Activated B cell treated with CpG ODN at 0.5 μM for 24 hours (primary cell): Measurements from ENCODE around the gene FLYWCH1. TPM values are rescaled to one million over a fixed set of nuclear protein-coding genes. Genes with fewer than 3 reads are reported as not detected.

ENCODE experiments used
- ATAC-seq: fragments of 200-7000 bp; cut with Tn5 transposase; one replicate; pipeline ENCODE4 v1.10.0; 2021; ENCODE audit warnings: low read depth, mild to moderate bottlenecking, moderate library complexity
- CTCF ChIA-PET: fragments of 350-600 bp; sonication (Branson Sonifier 250); formaldehyde crosslinking; loops from one replicate; lab custom pipeline; 2021; ENCODE audit warnings: antibody characterized with exemption; lab: Charles Lee
- POLR2A ChIA-PET: fragments of 350-600 bp; sonication (Branson Sonifier 250); formaldehyde crosslinking; loops from one replicate; lab custom pipeline; 2021; ENCODE audit warnings: antibody characterized with exemption; lab: Charles Lee
- DNase-seq: peaks from one replicate; pipeline ENCODE4 v3.0.0; 2022
- H3K27ac Mint-ChIP-seq: one replicate; pipeline ENCODE4 v1.8.0; 2020; ENCODE audit warnings: mixed read lengths
- H3K27me3 Mint-ChIP-seq: one replicate; pipeline ENCODE4 v1.8.0; 2021; ENCODE audit warnings: mixed read lengths
- H3K36me3 Mint-ChIP-seq: one replicate; pipeline ENCODE4 v1.8.0; 2021; ENCODE audit warnings: low read depth, mixed read lengths
- H3K4me1 Mint-ChIP-seq: one replicate; pipeline ENCODE4 v1.8.0; 2021; ENCODE audit warnings: mixed read lengths
- H3K4me3 Mint-ChIP-seq: one replicate; pipeline ENCODE4 v1.8.0; 2020; ENCODE audit warnings: mild to moderate bottlenecking, mixed read lengths
- H3K9me3 Mint-ChIP-seq: one replicate; pipeline ENCODE4 v1.8.0; 2020; ENCODE audit warnings: mixed read lengths
- CTCF ChIP-seq: fragments of 200-600 bp; IDR thresholded peaks from one replicate; pipeline ENCODE4 v1.8.0; 2022; ENCODE audit warnings: antibody characterized with exemption, mild to moderate bottlenecking
- intact Hi-C: fragments of 100-400 bp; cut with micrococcal nuclease; formaldehyde crosslinking; loops from one replicate; pipeline ENCODE4 v1.15.1; 2024
- total RNA-seq: library from RNA; stranded (reverse); gene quantifications from 2 replicates; pipeline ENCODE4 v1.2.3, GENCODE V29; 2022

The FLYWCH1 gene
- 53.5 and 59.9 TPM in 2 replicates for total RNA-seq

- H3K36me3 Mint-ChIP-seq = peaks cover 15% of the 10 kb centered on the region
- peak within 1 kb of the TSS; percentile 93 for H3K4me3 Mint-ChIP-seq
- DNase-seq = peak; percentile 96
- no peaks in the 10 kb centered on the region for H3K27me3 Mint-ChIP-seq
- no peaks in the 10 kb centered on the region for H3K9me3 Mint-ChIP-seq
- CTCF ChIA-PET = interaction anchor here (1.0 to 3.9 kb wide), 6 partner anchors 7 to 43 kb away, joined by 3 to 15 read pairs (median 8); partner anchors contain the start of gene FLYWCH2
- H3K27ac Mint-ChIP-seq = peak within 1 kb of the TSS; percentile 82
- intact Hi-C loops = loop anchor here (1.0 to 10.0 kb wide), 4 partner anchors 7 to 239 kb away; partner anchors contain the start of gene SRRM2
- ATAC-seq = peak; percentile 97
- POLR2A ChIA-PET = interaction anchor here (0.6 to 3.3 kb wide), 13 partner anchors 10 to 374 kb away, joined by 3 to 30 read pairs (median 6); partner anchors contain the start of genes FLYWCH2, KCTD5, PDPK1 and SRRM2
- H3K4me1 Mint-ChIP-seq = peaks cover 26% of the 10 kb centered on the region
- TF ChIP-seq CTCF = no peak
These were observed at the start of gene FLYWCH1 for GRCh38 chr16:2911638-2912329. TSS of gene FLYWCH1 (plus strand) at chr16:2911931. CDS start at chr16:2929686, 17,755 bp downstream.

- no peak overlapping the region for H3K27ac Mint-ChIP-seq
- H3K27me3 Mint-ChIP-seq = peaks cover 17% of the 10 kb centered on the region
- H3K36me3 Mint-ChIP-seq = peaks cover 2% of the 10 kb centered on the region
- TF ChIP-seq CTCF = no peak
- peaks cover 7% of the 10 kb centered on the region for H3K4me1 Mint-ChIP-seq
- ChIA-PET CTCF (no interaction called here), POLR2A (interaction anchor here (0.5 to 1.4 kb wide), 2 partner anchors 17 to 937 kb away, joined by 4 to 5 read pairs; partner anchors contain the start of gene FLYWCH2)
- no peaks in the 10 kb centered on the region for H3K9me3 Mint-ChIP-seq
- no peak overlapping the region for H3K4me3 Mint-ChIP-seq
- DNase-seq (no peak), ATAC-seq (no peak)
- intact Hi-C loops = loop anchor here (5.0 kb wide), 1 partner anchor 88 kb away; the partner anchor contains the start of gene ELOB
These were observed 46.1 kb upstream of the FLYWCH1 start for GRCh38 chr16:2865651-2866050.

GRCh38 chr16:2866431-2866830, 45.3 kb upstream of the FLYWCH1 start:
- POLR2A ChIA-PET = no interaction called here

GRCh38 chr16:2867661-2867986, 44.1 kb upstream of the FLYWCH1 start:
- ChIA-PET CTCF (interaction anchor here (0.8 to 3.0 kb wide), 11 partner anchors 13 to 194 kb away, joined by 3 to 15 read pairs (median 6); partner anchors contain the start of genes FLYWCH1, FLYWCH2 and KCTD5), POLR2A (interaction anchor here (0.7 to 1.8 kb wide), 12 partner anchors 11 to 908 kb away, joined by 3 to 30 read pairs (median 5); partner anchors contain the start of genes ELOB, FLYWCH1, FLYWCH2 and KCTD5)
- Mint-ChIP-seq H3K27ac (peak overlapping the region; percentile 92), H3K4me1 (peaks cover 7% of the 10 kb centered on the region), H3K27me3 (peaks cover 11% of the 10 kb centered on the region), H3K4me3 (peak overlapping the region; percentile 93), H3K36me3 (peaks cover 2% of the 10 kb centered on the region), H3K9me3 (no peaks in the 10 kb centered on the region)
- intact Hi-C loops = loop anchor here (5.0 kb wide), 1 partner anchor 90 kb away; the partner anchor contains the start of gene ELOB
- no peak for ATAC-seq
- no peak for TF ChIP-seq CTCF
- no peak for DNase-seq

More at GRCh38 chr16:2866431-2866830, 45.3 kb upstream of the FLYWCH1 start:
- Mint-ChIP-seq H3K4me1 (peaks cover 7% of the 10 kb centered on the region), H3K27ac (no peak overlapping the region), H3K27me3 (peaks cover 12% of the 10 kb centered on the region), H3K36me3 (peaks cover 2% of the 10 kb centered on the region), H3K4me3 (no peak overlapping the region), H3K9me3 (no peaks in the 10 kb centered on the region)
- DNase-seq (no peak), ATAC-seq (no peak)
- no peak for TF ChIP-seq CTCF
- CTCF ChIA-PET = no interaction called here
- intact Hi-C loops = loop anchor here (5.0 kb wide), 1 partner anchor 89 kb away; the partner anchor contains the start of gene ELOB
